Measurements from ENCODE around the gene FOXD2. TPM values are rescaled to one million over a fixed set of nuclear protein-coding genes. Genes with fewer than 3 reads are reported as not detected.

The FOXD2 gene
- total RNA-seq, 4 donors from 2014 or later = under 0.01 to 0.57 (median 0.19) TPM; not detected in 1

DNA sequence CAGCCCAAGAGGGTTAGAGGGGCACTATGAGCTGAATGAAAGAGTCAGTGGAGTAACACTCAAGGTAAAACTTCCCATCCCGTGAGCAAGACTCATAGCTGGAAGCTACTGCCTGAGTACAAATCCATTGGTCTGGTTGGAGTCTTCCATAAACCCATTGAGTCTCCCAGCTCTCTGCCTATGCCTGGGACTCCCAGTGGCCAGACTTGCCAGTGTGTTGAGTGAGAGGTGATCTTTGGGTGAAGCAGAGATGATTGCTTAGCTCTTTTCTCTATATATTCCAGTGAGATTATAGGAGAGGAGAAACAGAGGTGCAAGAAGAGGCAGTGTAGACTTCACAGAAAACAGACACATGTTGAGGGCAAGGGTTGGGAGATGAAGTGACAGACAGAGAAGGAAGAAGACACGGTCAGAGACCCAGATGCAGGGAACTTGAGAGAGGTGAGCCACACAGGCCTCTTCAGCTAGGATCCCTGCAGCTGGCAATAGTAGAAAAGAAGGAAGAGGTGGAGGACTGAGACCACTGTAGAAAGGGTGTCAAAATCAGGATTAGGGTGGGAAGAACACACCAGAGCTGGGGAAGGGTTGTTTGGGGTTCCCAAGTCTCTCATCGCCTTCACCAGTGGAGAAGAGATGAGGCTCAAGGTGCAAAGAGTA lies 3.7 kb downstream of the FOXD2 start:
- H3K36me3 ChIP-seq = no peaks in the 10 kb centered on the region
- H3K27ac ChIP-seq (replicated peaks in 1 of 4) = no peak overlapping the region

GRCh38 chr1:47442202-47442601 lies 4.4 kb downstream of the FOXD2 start:
- H3K4me1 ChIP-seq = peaks cover 15 to 41% (median 38%) of the 10 kb centered on the region in 4 donors
- intact Hi-C loops (cut with DNase I) = no loop called here
- H3K4me3 ChIP-seq = no peak overlapping the region
- H3K36me3 ChIP-seq = no peaks in the 10 kb centered on the region
- H3K9me3 ChIP-seq = no peaks in the 10 kb centered on the region
- H3K27ac ChIP-seq (replicated peaks in 1 of 4) = no peak overlapping the region
- no peak for TF ChIP-seq POLR2AphosphoS5 (IDR thresholded peaks at IDR 0.05)
- no peak for TF ChIP-seq POLR2A (IDR thresholded peaks at IDR 0.05; ENCODE audit: low read depth)
- no peak for TF ChIP-seq EP300 (IDR thresholded peaks at IDR 0.05)
- no peak for TF ChIP-seq CTCF (IDR thresholded peaks at IDR 0.05)
- no peak for DNase-seq (ENCODE audit: extremely low spot score)
- 95% methylated on average over 4 of the region's 4 CpGs for WGBS
- peaks cover 17 to 97% (median 77%) of the 10 kb centered on the region in 4 donors for H3K27me3 ChIP-seq

More for the DNA sequence above, 3.7 kb downstream of the FOXD2 start:
- Histone ChIP-seq H3K27me3 (peaks cover 17 to 97% (median 76%) of the 10 kb centered on the region in 4 donors), H3K9me3 (no peaks in the 10 kb centered on the region), H3K4me1 (peaks cover 21 to 47% (median 45%) of the 10 kb centered on the region in 4 donors), H3K4me3 (no peak overlapping the region)
- no peak for DNase-seq (ENCODE audit: extremely low spot score)
- TF ChIP-seq EP300 (IDR thresholded peaks at IDR 0.05) (no peak), POLR2A (IDR thresholded peaks at IDR 0.05; ENCODE audit: low read depth) (no peak), POLR2AphosphoS5 (IDR thresholded peaks at IDR 0.05) (no peak), CTCF (IDR thresholded peaks at IDR 0.05) (no peak)
- 96% methylated on average over 3 of the region's 3 CpGs for WGBS
- intact Hi-C loops (cut with DNase I) = no loop called here

- H3K9me3 ChIP-seq = no peaks in the 10 kb centered on the region
- H3K4me3 ChIP-seq = no peak overlapping the region
- H3K27ac ChIP-seq (replicated peaks in 1 of 4) = no peak overlapping the region
- DNase-seq (ENCODE audit: extremely low spot score) = no peak
- H3K36me3 ChIP-seq = no peaks in the 10 kb centered on the region
- intact Hi-C loops (cut with DNase I) = no loop called here
- TF ChIP-seq POLR2AphosphoS5 (IDR thresholded peaks at IDR 0.05) = no peak
- no peak for TF ChIP-seq EP300 (IDR thresholded peaks at IDR 0.05)
- no peak for TF ChIP-seq CTCF (IDR thresholded peaks at IDR 0.05)
- no peak for TF ChIP-seq POLR2A (IDR thresholded peaks at IDR 0.05; ENCODE audit: low read depth)
- H3K4me1 ChIP-seq = peaks cover 14 to 33% (median 31%) of the 10 kb centered on the region in 4 donors
- 68% methylated on average over 9 of the region's 9 CpGs for WGBS
- H3K27me3 ChIP-seq = peaks cover 17 to 97% (median 78%) of the 10 kb centered on the region in 4 donors
Observed at GRCh38 chr1:47442842-47443529, 5.1 kb downstream of the FOXD2 start.

GRCh38 chr1:47443530-47444296 lies 5.9 kb downstream of the FOXD2 start:
- no peaks in the 10 kb centered on the region for H3K9me3 ChIP-seq
- intact Hi-C loops (cut with DNase I) = no loop called here
- H3K27ac ChIP-seq (replicated peaks in 1 of 4) = no peak overlapping the region
- no peak for DNase-seq (ENCODE audit: extremely low spot score)
- H3K4me1 ChIP-seq = peaks cover 14 to 27% (median 25%) of the 10 kb centered on the region in 4 donors
- TF ChIP-seq CTCF (IDR thresholded peaks at IDR 0.05) (no peak), EP300 (IDR thresholded peaks at IDR 0.05) (no peak), POLR2A (IDR thresholded peaks at IDR 0.05; ENCODE audit: low read depth) (no peak), POLR2AphosphoS5 (IDR thresholded peaks at IDR 0.05) (no peak)
- peak overlapping the region in 2 of 4 donors; percentile 34 to 38 for H3K4me3 ChIP-seq
- WGBS = 22% methylated on average over 45 of the region's 45 CpGs
- no peaks in the 10 kb centered on the region for H3K36me3 ChIP-seq
- H3K27me3 ChIP-seq = peaks cover 17 to 98% (median 78%) of the 10 kb centered on the region in 4 donors

Measured in esophagus muscularis mucosa (tissue), 4 donors.